ENCODE data around the gene LPP. TPM values are rescaled to one million over a fixed set of nuclear protein-coding genes. Genes with fewer than 3 reads are reported as not detected.
A peak's percentile ranks its signal among the peaks of the same experiment; 100 is the strongest.

The LPP gene
- total RNA-seq, 1 donor from 2014 or later, result 222 TPM

DNA sequence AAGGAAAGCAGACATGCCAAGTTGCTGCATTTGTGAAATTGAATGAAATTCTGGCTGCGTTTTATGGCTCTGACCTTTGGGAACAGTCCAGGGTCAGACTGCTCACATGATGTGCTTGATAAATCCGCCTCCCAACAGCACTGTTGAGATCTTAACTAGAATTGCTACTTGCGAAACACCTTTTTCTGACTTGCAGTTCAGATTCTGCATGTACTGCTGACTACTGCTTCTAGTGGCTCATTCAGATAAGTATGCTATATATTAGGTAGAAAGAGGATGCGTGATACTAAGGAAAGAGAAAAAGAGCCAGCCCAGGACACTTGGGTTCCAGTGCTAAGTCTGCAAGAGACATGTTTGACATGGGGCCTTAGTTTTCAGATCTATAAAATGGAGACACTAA, 129.4 kb downstream of the LPP start:
- Mint-ChIP-seq H3K27me3 (ENCODE audit: low read depth, unreplicated experiment) (no peaks in the 10 kb centered on the region), H3K4me3 (ENCODE audit: unreplicated experiment) (no peak overlapping the region), H3K9me3 (ENCODE audit: unreplicated experiment) (no peaks in the 10 kb centered on the region), H3K4me1 (ENCODE audit: low read depth, unreplicated experiment) (peaks cover 60% of the 10 kb centered on the region), H3K27ac (ENCODE audit: unreplicated experiment) (peak overlapping the region; percentile 48), H3K36me3 (ENCODE audit: low read depth, unreplicated experiment) (peaks cover 13% of the 10 kb centered on the region)
- no peak for DNase-seq (ENCODE audit: low read depth)
- Histone ChIP-seq H3K9me3 (ENCODE audit: insufficient read depth, low read depth, low read length) (no peaks in the 10 kb centered on the region), H4K20me1 (ENCODE audit: insufficient read depth, low read length) (peaks cover 31% of the 10 kb centered on the region), H3K4me2 (ENCODE audit: low read length) (no peak overlapping the region), H2AFZ (ENCODE audit: low read depth, low read length) (no peak overlapping the region), H3K4me3 (ENCODE audit: insufficient read depth, low read depth, low read length) (no peak overlapping the region), H3K4me1 (ENCODE audit: insufficient read depth, low read length) (peaks cover 44% of the 10 kb centered on the region), H3K36me3 (ENCODE audit: insufficient read depth, low read length) (no peaks in the 10 kb centered on the region), H3K27ac (ENCODE audit: low read depth, low read length) (no peak overlapping the region), H3K79me2 (ENCODE audit: insufficient read depth, low read length) (peaks cover 90% of the 10 kb centered on the region), H3K27me3 (ENCODE audit: insufficient read depth, low read length) (no peaks in the 10 kb centered on the region), H3K9ac (ENCODE audit: low read length) (no peak overlapping the region)
- TF ChIP-seq, protein P1, sequence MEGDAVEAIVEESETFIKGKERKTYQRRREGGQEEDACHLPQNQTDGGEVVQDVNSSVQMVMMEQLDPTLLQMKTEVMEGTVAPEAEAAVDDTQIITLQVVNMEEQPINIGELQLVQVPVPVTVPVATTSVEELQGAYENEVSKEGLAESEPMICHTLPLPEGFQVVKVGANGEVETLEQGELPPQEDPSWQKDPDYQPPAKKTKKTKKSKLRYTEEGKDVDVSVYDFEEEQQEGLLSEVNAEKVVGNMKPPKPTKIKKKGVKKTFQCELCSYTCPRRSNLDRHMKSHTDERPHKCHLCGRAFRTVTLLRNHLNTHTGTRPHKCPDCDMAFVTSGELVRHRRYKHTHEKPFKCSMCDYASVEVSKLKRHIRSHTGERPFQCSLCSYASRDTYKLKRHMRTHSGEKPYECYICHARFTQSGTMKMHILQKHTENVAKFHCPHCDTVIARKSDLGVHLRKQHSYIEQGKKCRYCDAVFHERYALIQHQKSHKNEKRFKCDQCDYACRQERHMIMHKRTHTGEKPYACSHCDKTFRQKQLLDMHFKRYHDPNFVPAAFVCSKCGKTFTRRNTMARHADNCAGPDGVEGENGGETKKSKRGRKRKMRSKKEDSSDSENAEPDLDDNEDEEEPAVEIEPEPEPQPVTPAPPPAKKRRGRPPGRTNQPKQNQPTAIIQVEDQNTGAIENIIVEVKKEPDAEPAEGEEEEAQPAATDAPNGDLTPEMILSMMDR (IDR thresholded peaks at IDR 0.05; ENCODE audit: insufficient read depth, low read depth, low read length), result peak; percentile 7
- TF ChIP-seq EZH2 (IDR thresholded peaks at IDR 0.05; ENCODE audit: insufficient read depth, low read length), result no peak
- FAIRE-seq, result no peak

DNA sequence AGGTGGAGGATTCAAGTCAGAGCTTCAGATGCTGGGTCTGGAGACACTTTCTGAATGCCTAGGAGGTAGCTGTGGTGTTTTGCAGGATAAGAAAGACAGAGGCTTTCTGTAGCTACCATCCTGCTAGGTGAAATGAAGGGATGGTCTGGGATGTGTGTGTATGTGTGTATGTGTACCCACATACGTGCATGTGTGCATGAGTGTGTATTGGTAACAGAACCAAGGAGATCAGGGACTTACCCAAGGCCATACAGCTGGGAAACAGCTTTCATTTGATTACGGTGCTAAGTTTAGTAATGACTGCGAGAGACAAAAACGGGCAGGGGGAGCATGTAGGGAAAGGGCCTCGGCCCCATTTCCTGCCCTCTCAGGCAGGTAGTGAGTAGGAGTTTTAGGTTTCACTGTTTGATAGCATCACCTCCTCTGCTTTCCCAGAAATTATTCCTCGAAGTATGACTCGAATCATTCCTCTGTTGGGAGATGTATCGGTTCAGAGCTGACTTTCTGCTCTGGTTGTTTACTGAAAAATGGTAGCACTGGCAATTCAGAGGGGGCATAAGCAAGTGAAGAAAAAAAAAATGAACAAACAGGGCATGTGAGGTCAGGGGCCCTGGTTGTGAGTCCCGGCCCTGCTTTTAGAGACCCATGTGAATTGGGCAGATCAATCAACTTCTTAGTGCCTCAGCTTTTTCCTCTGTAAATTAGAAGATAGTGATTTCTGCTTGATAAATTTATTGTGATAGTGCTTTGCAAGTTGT, 130.7 kb downstream of the LPP start:
- Histone ChIP-seq H3K4me3 (ENCODE audit: insufficient read depth, low read depth, low read length) (no peak overlapping the region), H3K9ac (ENCODE audit: low read length) (peak overlapping the region; percentile 70), H3K4me2 (ENCODE audit: low read length) (peak overlapping the region; percentile 15), H2AFZ (ENCODE audit: low read depth, low read length) (no peak overlapping the region), H4K20me1 (ENCODE audit: insufficient read depth, low read length) (peaks cover 28% of the 10 kb centered on the region), H3K36me3 (ENCODE audit: insufficient read depth, low read length) (no peaks in the 10 kb centered on the region), H3K27me3 (ENCODE audit: insufficient read depth, low read length) (no peaks in the 10 kb centered on the region), H3K27ac (ENCODE audit: low read depth, low read length) (peak overlapping the region; percentile 90), H3K4me1 (ENCODE audit: insufficient read depth, low read length) (peaks cover 41% of the 10 kb centered on the region), H3K9me3 (ENCODE audit: insufficient read depth, low read depth, low read length) (no peaks in the 10 kb centered on the region), H3K79me2 (ENCODE audit: insufficient read depth, low read length) (peaks cover 89% of the 10 kb centered on the region)
- no peak for DNase-seq (ENCODE audit: low read depth)
- Mint-ChIP-seq H3K9me3 (ENCODE audit: unreplicated experiment) (no peaks in the 10 kb centered on the region), H3K27me3 (ENCODE audit: low read depth, unreplicated experiment) (no peaks in the 10 kb centered on the region), H3K4me1 (ENCODE audit: low read depth, unreplicated experiment) (peaks cover 56% of the 10 kb centered on the region), H3K27ac (ENCODE audit: unreplicated experiment) (peak overlapping the region; percentile 72), H3K36me3 (ENCODE audit: low read depth, unreplicated experiment) (peaks cover 5% of the 10 kb centered on the region), H3K4me3 (ENCODE audit: unreplicated experiment) (no peak overlapping the region)
- no peak for FAIRE-seq
- TF ChIP-seq, protein P1 (IDR thresholded peaks at IDR 0.05; ENCODE audit: insufficient read depth, low read depth, low read length), result no peak
- TF ChIP-seq EZH2 (IDR thresholded peaks at IDR 0.05; ENCODE audit: insufficient read depth, low read length), result no peak

DNA sequence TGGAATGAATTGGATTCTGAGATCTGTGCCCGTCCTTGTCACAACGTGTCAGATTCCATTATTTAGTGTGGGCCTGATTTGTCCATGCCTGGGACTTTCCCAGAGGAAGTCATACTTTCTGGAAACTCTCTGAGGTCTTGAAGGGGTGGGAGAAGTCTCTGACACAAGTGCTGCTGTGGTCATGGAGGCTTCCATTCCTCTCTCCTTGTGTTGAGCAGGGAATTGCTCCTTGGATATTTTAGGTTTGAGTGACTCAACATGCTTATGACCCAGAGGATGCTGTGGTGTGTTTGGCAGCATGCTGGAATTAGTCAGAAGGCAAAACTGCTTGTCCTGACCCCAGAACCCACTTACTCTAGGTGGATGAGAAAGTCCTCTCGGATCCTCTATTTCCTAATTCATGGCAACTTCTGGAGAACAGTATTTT, 132.1 kb downstream of the LPP start:
- Histone ChIP-seq H3K79me2 (ENCODE audit: insufficient read depth, low read length) (peaks cover 89% of the 10 kb centered on the region), H3K27ac (ENCODE audit: low read depth, low read length) (peak overlapping the region; percentile 90), H3K4me2 (ENCODE audit: low read length) (peak overlapping the region; percentile 39), H3K9ac (ENCODE audit: low read length) (peak overlapping the region; percentile 70), H3K9me3 (ENCODE audit: insufficient read depth, low read depth, low read length) (no peaks in the 10 kb centered on the region), H3K4me1 (ENCODE audit: insufficient read depth, low read length) (peaks cover 42% of the 10 kb centered on the region), H4K20me1 (ENCODE audit: insufficient read depth, low read length) (peaks cover 20% of the 10 kb centered on the region), H3K36me3 (ENCODE audit: insufficient read depth, low read length) (peaks cover 4% of the 10 kb centered on the region), H3K27me3 (ENCODE audit: insufficient read depth, low read length) (no peaks in the 10 kb centered on the region), H3K4me3 (ENCODE audit: insufficient read depth, low read depth, low read length) (no peak overlapping the region), H2AFZ (ENCODE audit: low read depth, low read length) (no peak overlapping the region)
- Mint-ChIP-seq H3K27ac (ENCODE audit: unreplicated experiment) (peak overlapping the region; percentile 96), H3K4me1 (ENCODE audit: low read depth, unreplicated experiment) (peaks cover 55% of the 10 kb centered on the region), H3K4me3 (ENCODE audit: unreplicated experiment) (peak overlapping the region; percentile 5), H3K9me3 (ENCODE audit: unreplicated experiment) (no peaks in the 10 kb centered on the region), H3K27me3 (ENCODE audit: low read depth, unreplicated experiment) (no peaks in the 10 kb centered on the region), H3K36me3 (ENCODE audit: low read depth, unreplicated experiment) (peaks cover 11% of the 10 kb centered on the region)
- DNase-seq (ENCODE audit: low read depth), result peak; percentile 100
- peak; percentile 88 for FAIRE-seq
- TF ChIP-seq, protein P1 (IDR thresholded peaks at IDR 0.05; ENCODE audit: insufficient read depth, low read depth, low read length), result no peak
- no peak for TF ChIP-seq EZH2 (IDR thresholded peaks at IDR 0.05; ENCODE audit: insufficient read depth, low read length)
